K562 (cell line): ENCODE measurements around the gene FOS. TPM values are rescaled to one million over a fixed set of nuclear protein-coding genes. Genes with fewer than 3 reads are reported as not detected.
A peak's percentile ranks its signal among the peaks of the same experiment; 100 is the strongest.

Experiments
- ATAC-seq: fragments of 200-7000 bp; cut with Tn5 transposase; 3 replicates; pipeline ENCODE4 v1.9.1; 2020; ENCODE audit warnings: moderate library complexity
- Bru-seq: library from RNA; stranded (reverse); fragments of 400-500 nt; gene quantifications from one replicate; lab custom pipeline; 2021; lab: Mats Ljungman, UMichigan
- BruChase-seq, 2 experiments: library from RNA; stranded (reverse); fragments of 400-500 nt; gene quantifications; one replicate each; lab custom pipeline; 2021; lab: Mats Ljungman, UMichigan
- BruUV-seq: library from RNA; stranded (reverse); fragments of 400-500 nt; replicated peaks from 2 replicates; lab custom pipeline; 2021; lab: Mats Ljungman, UMichigan
- CTCF ChIA-PET: fragments of 300-600 bp; formaldehyde crosslinking; extraction: SDS; loops from one replicate; lab custom pipeline; 2021; ENCODE audit warnings: low intra/inter-chr PET ratio; lab: Yijun Ruan, JAX
- POLR2A ChIA-PET: fragments of 300-600, 350-650 bp; sonication (Branson Sonifier 250); formaldehyde crosslinking; extraction: SDS; loops from one replicate; lab custom pipeline; 2021; ENCODE audit warnings: antibody characterized with exemption, inconsistent platforms; lab: Yijun Ruan, JAX
- DNase-seq, 4 experiments: peaks; one replicate each; pipeline versions ENCODE4 v3.0.0 to v3.0.0-alpha.2; 2011 to 2018; ENCODE audit warnings: low spot score in 3 of 4, mixed read lengths in 3 of 4; ENCODE audit errors: extremely low read depth in 1 of 4
- FAIRE-seq: peaks from 2 replicates; lab custom pipeline; 2011; peaks lifted over from hg19 to GRCh38; lab: Jason Lieb, UNC
- H2AFZ ChIP-seq: 2 replicates; pipeline ENCODE4 v1.6.0; 2011; ENCODE audit warnings: low read depth, low read length, control low read depth, inconsistent platforms
- H3K27ac ChIP-seq: fragments of 200-600 bp; 3 replicates; pipeline ENCODE4 v1.8.0; 2011; ENCODE audit warnings: low read depth, mild to moderate bottlenecking, control low read depth, inconsistent platforms, low read length, moderate library complexity, mixed read lengths; ENCODE audit errors: extremely low read depth
- H3K27me3 ChIP-seq, 2 experiments: fragments of 300-600 bp in 1 of 2; 2 replicates in 1 of 2; 3 replicates in 1 of 2; pipeline versions ENCODE4 v1.6.0 to v1.8.0; 2011; ENCODE audit warnings: inconsistent platforms in 2 of 2, low read length in 2 of 2, mild to moderate bottlenecking in 1 of 2, mixed read lengths in 1 of 2, moderate library complexity in 1 of 2; ENCODE audit not compliant: control insufficient read depth in 2 of 2, insufficient read depth in 2 of 2
- H3K36me3 ChIP-seq: fragments of 300-600 bp; 3 replicates; pipeline ENCODE4 v1.8.0; 2011; ENCODE audit warnings: mild to moderate bottlenecking, low read length, inconsistent platforms; ENCODE audit not compliant: control insufficient read depth, insufficient read depth
- H3K4me1 ChIP-seq, 2 experiments: fragments of 200-600 bp in 1 of 2; replicated peaks in 1 of 2; 2 replicates in 1 of 2; 3 replicates in 1 of 2; pipeline versions ENCODE4 v1.5.1 to v1.8.0; 2011; ENCODE audit warnings: inconsistent platforms in 2 of 2, low read length in 2 of 2, mild to moderate bottlenecking in 1 of 2, mixed read lengths in 1 of 2, moderate library complexity in 1 of 2; ENCODE audit not compliant: control insufficient read depth in 2 of 2, insufficient read depth in 2 of 2
- H3K4me2 ChIP-seq: 2 replicates; pipeline ENCODE4 v1.6.1; 2011; ENCODE audit warnings: low read length, control low read depth, inconsistent platforms, mixed read lengths; ENCODE audit not compliant: insufficient read depth
- H3K4me3 ChIP-seq: fragments of 200-600 bp; sonication (generic), shearing (Covaris generic); 2 replicates; pipeline ENCODE4 v1.5.1; 2016; ENCODE audit warnings: control low read depth, inconsistent platforms
- H3K79me2 ChIP-seq: fragments of 200-600 bp; 3 replicates; pipeline ENCODE4 v1.8.0; 2011; ENCODE audit warnings: low read length, inconsistent platforms; ENCODE audit not compliant: control insufficient read depth, insufficient read depth
- H3K9ac ChIP-seq, 2 experiments: 2 replicates each; pipeline versions ENCODE4 v1.6.0 to v1.6.1; 2011; ENCODE audit warnings: low read depth in 2 of 2, low read length in 2 of 2, control low read depth in 1 of 2, inconsistent platforms in 1 of 2, mild to moderate bottlenecking in 1 of 2, mixed read lengths in 1 of 2; ENCODE audit not compliant: insufficient read depth in 1 of 2
- H3K9me1 ChIP-seq: one replicate; pipeline ENCODE4 v1.6.0; 2011; ENCODE audit warnings: inconsistent platforms, mild to moderate bottlenecking, low read length, moderate library complexity; ENCODE audit not compliant: control insufficient read depth, insufficient read depth
- H3K9me3 ChIP-seq: replicated peaks from 2 replicates; pipeline ENCODE4 v1.5.1; 2011; ENCODE audit warnings: low read depth, low read length, inconsistent platforms; ENCODE audit not compliant: control insufficient read depth, insufficient read depth
- H4K20me1 ChIP-seq: replicated peaks from 2 replicates; pipeline ENCODE4 v1.6.1; 2011; ENCODE audit warnings: low read length, inconsistent platforms, mixed read lengths; ENCODE audit not compliant: control insufficient read depth, insufficient read depth
- CHD1 ChIP-seq: fragments of 200-600 bp; sonication (generic); IDR thresholded peaks from one replicate; pipeline ENCODE4 v1.6.1; 2012; ENCODE audit warnings: mild to moderate bottlenecking, moderate library complexity, low read length, inconsistent platforms
- FUS ChIP-seq: fragments of 200-400 bp; formaldehyde crosslinking; optimal IDR thresholded peaks from 2 replicates; pipeline ENCODE3; 2017; ENCODE audit warnings: low read depth, low read length
- JUND ChIP-seq, 2 experiments: IDR thresholded peaks; 2 replicates in 1 of 2; 3 replicates in 1 of 2; pipeline ENCODE4 v1.6.1; 2011; ENCODE audit warnings: borderline replicate concordance in 2 of 2, low read depth in 2 of 2, low read length in 2 of 2, improper control_type of control experiment in 1 of 2, missing biosample characterization in 1 of 2, missing genetic modification characterization in 1 of 2, missing genetic modification reagents in 1 of 2
- NFRKB ChIP-seq: fragments of 450-650 bp; IDR thresholded peaks from 2 replicates; pipeline ENCODE4 v1.6.1; 2016; ENCODE audit warnings: low read depth
- NR2C2 ChIP-seq, 2 experiments: fragments of 200-800 bp in 1 of 2; sonication (Bioruptor generic) in 1 of 2; sonication (generic) in 1 of 2; formaldehyde crosslinking in 1 of 2; IDR thresholded peaks; 2 replicates each; pipeline versions ENCODE4 v1.6.1 to v1.8.0; 2016 to 2022; ENCODE audit warnings: mild to moderate bottlenecking in 1 of 2, missing compliant biosample characterization in 1 of 2, missing genetic modification characterization in 1 of 2, missing genetic modification reagents in 1 of 2
- XRCC5 ChIP-seq: fragments of 200-400 bp; formaldehyde crosslinking; IDR thresholded peaks from 2 replicates; pipeline ENCODE4 v1.6.1; 2017; ENCODE audit warnings: low read depth, mild to moderate bottlenecking, low read length
- ZNF311 ChIP-seq: fragments of 250-450 bp; sonication (Bioruptor Pico); IDR thresholded peaks from 2 replicates; pipeline ENCODE4 v1.4.0; 2020; ENCODE audit warnings: mild to moderate bottlenecking, moderate library complexity
- ZNF551 ChIP-seq: fragments of 250-450 bp; sonication (Bioruptor Pico); IDR thresholded peaks from 2 replicates; pipeline ENCODE4 v1.5.0; 2021; ENCODE audit warnings: mild to moderate bottlenecking, moderate library complexity
- WGBS: fragments of 100-300 bp; shearing (Covaris generic); methylation state at CpG from one replicate; pipeline ENCODE4 v1.1.6; 2016; ENCODE audit warnings: low coverage, mixed read lengths; ENCODE audit not compliant: insufficient coverage; ENCODE audit errors: missing lambda C conversion rate; 5-methylcytosine and 5-hydroxymethylcytosine counted together
- in situ Hi-C: fragments of 300-500 bp; cut with MboI; formaldehyde crosslinking; loops from 4 replicates; pipeline ENCODE4 v1.15.0; 2018; ENCODE audit warnings: inconsistent platforms, mixed read lengths
- intact Hi-C: fragments of 100-400 bp; cut with micrococcal nuclease; formaldehyde crosslinking; loops from 2 replicates; pipeline ENCODE4 v1.14.2; 2022
- long read RNA-seq, 3 experiments: library from polyadenylated mRNA in 2 of 3; library from RNA in 1 of 3; unstranded in 2 of 3; stranded (forward) in 1 of 3; transcript quantifications; one replicate each; pipeline ENCODE4 v2.0.0, GENCODE V29; 2019 to 2022
- polyA minus RNA-seq, 3 experiments: library from RNA; depleted of rRNA, polyadenylated mRNA; stranded (reverse); fragments of >200 nt; gene quantifications; 2 replicates each; pipeline ENCODE4 v1.2.3, GENCODE V29; 2011
- polyA plus RNA-seq, 8 experiments: library from polyadenylated mRNA; depleted of rRNA in 4 of 8; stranded (reverse) in 5 of 8; unstranded in 3 of 8; fragments of >200 nt; fragmentation: Nextera tagmentation in 2 of 8; fragmentation: Illumina TruSeq in 1 of 8; extraction: Ambion mirVana in 2 of 8; extraction: Trizol in 1 of 8; gene quantifications; 2 replicates each; pipeline versions ENCODE4 v1.2.1 to v1.2.3, GENCODE V29; 2011 to 2014; ENCODE audit warnings: inconsistent platforms in 1 of 8, missing spikeins in 1 of 8
- total RNA-seq, 7 experiments: library from RNA; depleted of rRNA in 6 of 7; stranded (reverse); fragments of >200 nt in 6 of 7; fragmentation: Illumina TruSeq in 2 of 7; extraction: Trizol in 2 of 7; gene quantifications; 2 replicates each; pipeline versions ENCODE4 v1.2.1 to v1.2.3, GENCODE V29; 2011 to 2021; ENCODE audit warnings: low replicate concordance in 1 of 7
- TF ChIP-seq, protein P1 (sequence below): sonication (generic); formaldehyde crosslinking; IDR thresholded peaks from 2 replicates; pipeline ENCODE4 v1.8.0; 2022; ENCODE audit warnings: mild to moderate bottlenecking, missing genetic modification reagents

Gene FOS
- total RNA-seq (2011; cell fraction: chromatin; rRNA removed; ENCODE audit: low replicate concordance): 20.9 and 54.0 TPM in 2 replicates
- total RNA-seq (2011; cell fraction: nucleolus; rRNA removed): 42.1 and 51.5 TPM in 2 replicates
- total RNA-seq (2011; cell fraction: nucleoplasm; rRNA removed): 28.7 and 32.3 TPM in 2 replicates
- total RNA-seq (2014; rRNA removed): 12.1 and 19.4 TPM in 2 replicates
- 4.2 and 8.9 TPM in 2 replicates for total RNA-seq (2014; rRNA removed; fragmentation: Illumina TruSeq; extraction: Trizol)
- 0.54 and 1.1 TPM in 2 replicates for total RNA-seq (2015; rRNA removed; fragmentation: Illumina TruSeq; extraction: Trizol)
- total RNA-seq (2021): 13.8 and 17.4 TPM in 2 replicates
- polyA plus RNA-seq (2011; rRNA removed): 3.6 and 5.7 TPM in 2 replicates
- polyA plus RNA-seq (2011; cell fraction: cytosol; rRNA removed): 3.7 and 20.6 TPM in 2 replicates
- 13.7 and 48.9 TPM in 2 replicates for polyA plus RNA-seq (2011; cell fraction: nucleus; rRNA removed)
- 8.3 and 9.7 TPM in 2 replicates for polyA plus RNA-seq (2012)
- 8.2 and 12.8 TPM in 2 replicates for polyA plus RNA-seq (2014; fragmentation: Illumina TruSeq; extraction: Trizol)
- 1 to 10 TPM in 1 of 2 experiments, under 1 TPM in 1; 0.56 to 2.1 TPM for polyA plus RNA-seq (2014; fragmentation: Nextera tagmentation; extraction: Ambion mirVana)
- 11.6 and 14.8 TPM in 2 replicates for polyA plus RNA-seq (2014; rRNA removed)
- polyA minus RNA-seq (2011; rRNA and poly(A)+ RNA removed): 3.8 and 7.1 TPM in 2 replicates
- polyA minus RNA-seq (2011; cell fraction: cytosol; rRNA and poly(A)+ RNA removed): 7.6 and 8.7 TPM in 2 replicates
- polyA minus RNA-seq (2011; cell fraction: nucleus; rRNA and poly(A)+ RNA removed): 24.0 and 43.5 TPM in 2 replicates
- Bru-seq, nascent RNA: percentile 96 among the genes with signal in this experiment
- percentile 76 among the genes with signal in this experiment for BruChase-seq, experiment 1, labeled RNA remaining after a 2-hour chase
- BruChase-seq, experiment 2, labeled RNA remaining after a 6-hour chase: percentile 68 among the genes with signal in this experiment
- long read RNA-seq, experiment 1, transcript FOS-201 (4 exons, 2,158 nt): major isoform, 17 of 28 reads
- long read RNA-seq, experiment 1, partial matches to known transcripts: 0 of 28 reads
- long read RNA-seq, experiment 1, other reads (novel, unspliced or antisense): 6 of 28 reads
- long read RNA-seq, experiment 2, partial matches to known transcripts: 0 of 4 reads
- long read RNA-seq, experiment 2, other reads (novel, unspliced or antisense): 0 of 4 reads
- long read RNA-seq, experiment 3, partial matches to known transcripts: 0 of 4 reads
- long read RNA-seq, experiment 3, other reads (novel, unspliced or antisense): 0 of 4 reads

DNA sequence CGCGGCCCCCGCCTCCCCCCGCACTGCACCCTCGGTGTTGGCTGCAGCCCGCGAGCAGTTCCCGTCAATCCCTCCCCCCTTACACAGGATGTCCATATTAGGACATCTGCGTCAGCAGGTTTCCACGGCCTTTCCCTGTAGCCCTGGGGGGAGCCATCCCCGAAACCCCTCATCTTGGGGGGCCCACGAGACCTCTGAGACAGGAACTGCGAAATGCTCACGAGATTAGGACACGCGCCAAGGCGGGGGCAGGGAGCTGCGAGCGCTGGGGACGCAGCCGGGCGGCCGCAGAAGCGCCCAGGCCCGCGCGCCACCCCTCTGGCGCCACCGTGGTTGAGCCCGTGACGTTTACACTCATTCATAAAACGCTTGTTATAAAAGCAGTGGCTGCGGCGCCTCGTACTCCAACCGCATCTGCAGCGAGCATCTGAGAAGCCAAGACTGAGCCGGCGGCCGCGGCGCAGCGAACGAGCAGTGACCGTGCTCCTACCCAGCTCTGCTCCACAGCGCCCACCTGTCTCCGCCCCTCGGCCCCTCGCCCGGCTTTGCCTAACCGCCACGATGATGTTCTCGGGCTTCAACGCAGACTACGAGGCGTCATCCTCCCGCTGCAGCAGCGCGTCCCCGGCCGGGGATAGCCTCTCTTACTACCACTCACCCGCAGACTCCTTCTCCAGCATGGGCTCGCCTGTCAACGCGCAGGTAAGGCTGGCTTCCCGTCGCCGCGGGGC lies at the start of gene FOS:
FOS (plus strand) TSS at position 407 of the 731 bp plus-strand sequence; CDS start at position 562, 155 bp downstream.
- H4K20me1 ChIP-seq: peaks cover 10% of the 10 kb centered on the region; the same call in 1 of the 2 replicates
- under 1% methylated on average over 58 of the region's 69 CpGs for WGBS
- peak within 1 kb of the TSS; percentile 71 for H3K4me3 ChIP-seq
- FAIRE-seq (peak; percentile 77), DNase-seq (peak; percentile 79 to 93 (median 86)), ATAC-seq (peak; percentile 85)
- H3K27ac ChIP-seq: peak within 1 kb of the TSS; percentile 98
- H3K9ac ChIP-seq: peak within 1 kb of the TSS; percentile 88 to 96
- H3K9me1 ChIP-seq: no peaks in the 10 kb centered on the region
- ChIA-PET POLR2A (interaction anchor here (0.5 to 1.0 kb wide), 8 partner anchors 12 to 451 kb away, joined by 3 to 7 read pairs (median 4); no protein-coding TSS in a partner anchor), CTCF (no interaction called here)
- BruUV-seq: no TSS peak
- H3K36me3 ChIP-seq: peaks cover 18% of the 10 kb centered on the region; the same call in 2 of the 3 replicates
- H2AFZ ChIP-seq: peak within 1 kb of the TSS; percentile 98
- H3K27me3 ChIP-seq: no peaks in the 10 kb centered on the region
- peaks cover 5% of the 10 kb centered on the region; the same call in 1 of the 3 replicates for H3K79me2 ChIP-seq
- H3K4me1 ChIP-seq: peaks cover 19 to 37% of the 10 kb centered on the region in 2 experiments
- peak within 1 kb of the TSS; percentile 90 for H3K4me2 ChIP-seq
- H3K9me3 ChIP-seq: no peaks in the 10 kb centered on the region
- in situ Hi-C loops: no loop called here
- intact Hi-C loops: no loop called here
- TF ChIP-seq, protein P1, sequence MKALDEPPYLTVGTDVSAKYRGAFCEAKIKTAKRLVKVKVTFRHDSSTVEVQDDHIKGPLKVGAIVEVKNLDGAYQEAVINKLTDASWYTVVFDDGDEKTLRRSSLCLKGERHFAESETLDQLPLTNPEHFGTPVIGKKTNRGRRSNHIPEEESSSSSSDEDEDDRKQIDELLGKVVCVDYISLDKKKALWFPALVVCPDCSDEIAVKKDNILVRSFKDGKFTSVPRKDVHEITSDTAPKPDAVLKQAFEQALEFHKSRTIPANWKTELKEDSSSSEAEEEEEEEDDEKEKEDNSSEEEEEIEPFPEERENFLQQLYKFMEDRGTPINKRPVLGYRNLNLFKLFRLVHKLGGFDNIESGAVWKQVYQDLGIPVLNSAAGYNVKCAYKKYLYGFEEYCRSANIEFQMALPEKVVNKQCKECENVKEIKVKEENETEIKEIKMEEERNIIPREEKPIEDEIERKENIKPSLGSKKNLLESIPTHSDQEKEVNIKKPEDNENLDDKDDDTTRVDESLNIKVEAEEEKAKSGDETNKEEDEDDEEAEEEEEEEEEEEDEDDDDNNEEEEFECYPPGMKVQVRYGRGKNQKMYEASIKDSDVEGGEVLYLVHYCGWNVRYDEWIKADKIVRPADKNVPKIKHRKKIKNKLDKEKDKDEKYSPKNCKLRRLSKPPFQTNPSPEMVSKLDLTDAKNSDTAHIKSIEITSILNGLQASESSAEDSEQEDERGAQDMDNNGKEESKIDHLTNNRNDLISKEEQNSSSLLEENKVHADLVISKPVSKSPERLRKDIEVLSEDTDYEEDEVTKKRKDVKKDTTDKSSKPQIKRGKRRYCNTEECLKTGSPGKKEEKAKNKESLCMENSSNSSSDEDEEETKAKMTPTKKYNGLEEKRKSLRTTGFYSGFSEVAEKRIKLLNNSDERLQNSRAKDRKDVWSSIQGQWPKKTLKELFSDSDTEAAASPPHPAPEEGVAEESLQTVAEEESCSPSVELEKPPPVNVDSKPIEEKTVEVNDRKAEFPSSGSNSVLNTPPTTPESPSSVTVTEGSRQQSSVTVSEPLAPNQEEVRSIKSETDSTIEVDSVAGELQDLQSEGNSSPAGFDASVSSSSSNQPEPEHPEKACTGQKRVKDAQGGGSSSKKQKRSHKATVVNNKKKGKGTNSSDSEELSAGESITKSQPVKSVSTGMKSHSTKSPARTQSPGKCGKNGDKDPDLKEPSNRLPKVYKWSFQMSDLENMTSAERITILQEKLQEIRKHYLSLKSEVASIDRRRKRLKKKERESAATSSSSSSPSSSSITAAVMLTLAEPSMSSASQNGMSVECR (CRISPR knock-in tag): peak; percentile 77; the same call in 1 of the 2 replicates
- 0 out of 2 replicates have a peak, but pooled peaks have one; percentile 25 for TF ChIP-seq NR2C2 (CRISPR knock-in tag; IDR thresholded peaks at IDR 0.05)
- no peak for TF ChIP-seq NR2C2 (tag; IDR thresholded peaks at IDR 0.05)
- TF ChIP-seq NFRKB: no peak
- no peak for TF ChIP-seq ZNF311 (CRISPR knock-in tag)
- TF ChIP-seq CHD1: peak; percentile 42
- TF ChIP-seq ZNF551: no peak
- peak; percentile 94 for TF ChIP-seq JUND (IDR thresholded peaks at IDR 0.05; ENCODE audit: borderline replicate concordance, low read depth, low read length)
- TF ChIP-seq JUND (tag; IDR thresholded peaks at IDR 0.05; ENCODE audit: borderline replicate concordance, low read depth, low read length): no peak
- TF ChIP-seq XRCC5: no peak; the same call in 1 of the 2 replicates
- TF ChIP-seq FUS: no peak
